ENCODE data around the gene SLC5A10. TPM values are rescaled to one million over a fixed set of nuclear protein-coding genes. Genes with fewer than 3 reads are reported as not detected.
"Not testable (repeated sequence)": the region's sequence is repeated elsewhere in the genome, so short reads cannot be mapped to it uniquely, and the experiment has no call there.

SLC5A10 gene
- polyA plus RNA-seq, 1 donor from 2014 or later: 0.79 TPM

DNA sequence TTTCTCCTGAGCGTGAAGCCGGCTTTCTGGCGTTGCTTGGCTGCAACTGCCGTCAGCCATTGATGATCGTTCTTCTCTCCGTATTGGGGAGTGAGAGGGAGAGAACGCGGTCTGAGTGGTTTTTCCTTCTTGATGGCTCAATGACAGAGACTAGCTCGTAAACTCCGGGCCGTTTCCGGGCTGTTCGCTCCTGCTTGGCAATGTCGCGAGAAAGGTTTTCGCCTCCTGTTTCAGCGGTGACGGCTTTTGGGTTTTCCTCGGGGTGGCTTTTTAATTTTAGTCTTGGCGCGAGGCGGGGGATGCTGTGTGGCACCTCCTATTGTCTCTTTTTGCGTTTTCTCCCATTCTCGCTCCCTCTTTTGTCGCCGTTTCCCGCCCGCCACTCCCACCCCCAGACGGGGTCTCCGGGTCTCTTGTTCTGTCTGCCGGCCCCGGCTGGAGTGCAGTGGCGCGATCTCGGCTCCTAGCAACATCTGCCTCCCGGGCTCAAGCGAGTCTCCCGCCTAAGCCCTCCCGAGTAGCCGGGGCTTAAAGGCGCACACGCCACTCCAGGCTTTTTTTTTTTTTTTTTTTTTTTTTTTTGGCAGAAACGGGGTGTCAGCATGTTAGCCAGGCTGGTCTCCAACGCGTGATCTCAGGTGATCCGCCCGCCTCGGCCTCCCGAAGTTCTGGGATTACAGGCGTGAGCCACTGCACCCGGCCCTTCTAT is 110.2 kb downstream of the SLC5A10 start:
- not testable (repeated sequence) for H3K4me3 Mint-ChIP-seq, H3K36me3 Mint-ChIP-seq, H3K27ac Mint-ChIP-seq, H3K27me3 Mint-ChIP-seq, H3K9me3 Mint-ChIP-seq, H3K4me1 Mint-ChIP-seq

DNA sequence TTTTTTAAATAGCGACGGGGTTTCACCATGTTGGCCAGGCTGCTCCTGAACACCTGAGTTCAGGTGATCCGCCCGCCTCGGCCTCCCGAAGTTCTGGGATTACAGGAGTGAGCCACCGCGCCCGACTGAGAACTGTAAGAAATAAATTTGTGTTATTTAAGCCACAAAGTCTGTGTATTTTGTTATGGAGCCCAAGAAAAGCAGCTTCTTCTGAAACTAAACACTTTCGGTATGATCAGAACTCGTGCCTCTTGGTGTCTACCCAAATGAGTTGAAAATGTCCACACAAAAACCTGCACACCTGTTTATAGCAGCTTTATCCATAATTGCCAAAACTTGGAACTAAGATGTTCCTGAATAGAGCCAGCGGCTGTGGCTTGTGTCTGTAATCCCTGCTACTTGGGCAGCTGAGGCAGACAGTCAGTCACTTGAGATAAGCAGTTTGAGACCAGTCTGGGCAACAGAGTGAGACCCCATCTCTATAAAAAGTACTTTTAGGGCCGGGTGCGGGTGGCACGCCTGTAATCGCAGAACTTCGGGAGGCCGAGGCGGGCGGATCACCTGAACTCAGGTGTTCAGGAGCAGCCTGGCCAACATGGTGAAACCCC is 110.9 kb downstream of the SLC5A10 start:
- not testable (repeated sequence) for H3K4me3 Mint-ChIP-seq, H3K9me3 Mint-ChIP-seq, H3K36me3 Mint-ChIP-seq, H3K4me1 Mint-ChIP-seq, H3K27me3 Mint-ChIP-seq
- H3K27ac Mint-ChIP-seq: peak overlapping the region in 2 of 3 donors; percentile 95 to 98

DNA sequence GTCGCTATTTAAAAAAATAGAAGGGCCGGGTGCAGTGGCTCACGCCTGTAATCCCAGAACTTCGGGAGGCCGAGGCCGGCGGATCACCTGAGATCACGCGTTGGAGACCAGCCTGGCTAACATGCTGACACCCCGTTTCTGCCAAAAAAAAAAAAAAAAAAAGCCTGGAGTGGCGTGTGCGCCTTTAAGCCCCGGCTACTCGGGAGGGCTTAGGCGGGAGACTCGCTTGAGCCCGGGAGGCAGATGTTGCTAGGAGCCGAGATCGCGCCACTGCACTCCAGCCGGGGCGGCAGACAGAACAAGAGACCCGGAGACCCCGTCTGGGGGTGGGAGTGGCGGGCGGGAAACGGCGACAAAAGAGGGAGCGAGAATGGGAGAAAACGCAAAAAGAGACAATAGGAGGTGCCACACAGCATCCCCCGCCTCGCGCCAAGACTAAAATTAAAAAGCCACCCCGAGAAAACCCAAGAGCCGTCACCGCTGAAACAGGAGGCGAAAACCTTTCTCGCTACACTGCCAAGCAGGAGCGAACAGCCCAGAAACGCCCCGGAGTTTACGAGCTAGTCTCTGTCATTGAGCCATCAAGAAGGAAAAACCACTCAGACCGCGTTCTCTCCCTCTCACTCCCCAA is 111.5 kb downstream of the SLC5A10 start:
- not testable (repeated sequence) for H3K9me3 Mint-ChIP-seq, H3K27me3 Mint-ChIP-seq, H3K36me3 Mint-ChIP-seq, H3K4me1 Mint-ChIP-seq
- H3K4me3 Mint-ChIP-seq: peak overlapping the region; percentile 81 to 88 (median 84)
- peak overlapping the region; percentile 95 to 98 (median 96) for H3K27ac Mint-ChIP-seq

GRCh38 chr17:19064378-19064777 is 112.4 kb downstream of the SLC5A10 start:
- H3K4me1 Mint-ChIP-seq, H3K36me3 Mint-ChIP-seq, H3K27ac Mint-ChIP-seq, H3K27me3 Mint-ChIP-seq, H3K9me3 Mint-ChIP-seq: not testable (repeated sequence)
- H3K4me3 Mint-ChIP-seq: peak overlapping the region in 2 of 4 donors; percentile 30 to 52

DNA sequence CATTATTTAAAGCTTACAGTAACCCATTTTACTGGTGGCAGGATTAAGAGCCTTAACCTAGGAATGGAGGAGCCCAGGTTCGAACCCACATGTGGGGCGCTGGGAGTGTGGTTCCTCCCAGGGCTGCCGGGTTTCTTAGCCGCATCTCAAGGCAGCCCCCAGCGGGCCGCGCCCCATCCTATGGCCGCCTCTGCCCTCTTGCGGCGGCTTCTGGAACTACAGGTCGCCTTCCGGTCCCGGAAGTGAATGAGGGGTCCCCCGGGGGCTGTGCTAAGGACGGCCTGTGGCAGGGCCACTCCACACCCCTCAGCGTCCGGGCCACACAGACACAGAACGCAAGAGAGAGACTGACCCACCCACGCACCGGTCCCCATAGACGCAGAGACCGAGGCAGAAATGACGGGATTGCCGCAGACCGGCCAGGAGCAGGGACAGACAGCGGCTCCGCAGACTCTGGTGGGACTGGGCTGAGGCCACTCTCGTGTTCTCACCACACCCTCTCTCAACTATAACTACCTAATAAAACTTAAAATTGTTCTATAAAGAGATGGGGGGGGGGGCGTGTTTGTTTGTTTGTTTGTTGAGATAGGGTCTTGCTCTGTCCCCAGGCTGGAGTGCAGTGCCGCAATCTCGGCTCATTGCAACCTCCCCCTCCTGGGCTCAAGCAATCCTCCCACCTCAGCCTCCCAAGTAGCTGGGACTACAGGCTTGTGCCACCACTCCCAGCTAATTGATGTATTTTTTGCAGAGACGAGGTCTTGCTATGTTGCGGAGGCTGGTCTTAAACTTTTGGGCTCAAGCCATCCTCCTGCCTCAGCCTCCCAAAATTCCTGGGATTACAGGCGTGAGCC is 118.6 kb downstream of the SLC5A10 start:
- not testable (repeated sequence) for H3K27me3 Mint-ChIP-seq, H3K4me1 Mint-ChIP-seq, H3K36me3 Mint-ChIP-seq, H3K4me3 Mint-ChIP-seq, H3K9me3 Mint-ChIP-seq, H3K27ac Mint-ChIP-seq

Other genes starting within 250 kb of the SLC5A10 start
- gene FBXW10, start 208.1 kb upstream of the SLC5A10 start, polyA plus RNA-seq: not detected
- 38.4 TPM for gene TVP23B, start 171.0 kb upstream of the SLC5A10 start, polyA plus RNA-seq
- 37.7 TPM for gene PRPSAP2, start 94.0 kb upstream of the SLC5A10 start, polyA plus RNA-seq
- 6.8 TPM for gene FAM83G, start 52.6 kb downstream of the SLC5A10 start, polyA plus RNA-seq
- 123 TPM for gene GRAP, start 94.8 kb downstream of the SLC5A10 start, polyA plus RNA-seq
- gene GRAPL, start 175.4 kb downstream of the SLC5A10 start, polyA plus RNA-seq: 10.1 TPM